Vagina (tissue), 2 donors: ENCODE results near the gene CKLF.

Source experiments
- POLR2A ChIP-seq, 2 donors: fragments of 450-650 bp; IDR thresholded peaks; one replicate each; pipeline ENCODE4 v1.6.1; 2017; ENCODE audit warnings: antibody characterized with exemption in 2 of 2, mild to moderate bottlenecking in 2 of 2, moderate library complexity in 2 of 2
- POLR2AphosphoS5 ChIP-seq, 2 donors: sonication (generic); formaldehyde crosslinking; IDR thresholded peaks; one replicate each; pipeline ENCODE4 v1.9.0; 2017; ENCODE audit warnings: antibody characterized with exemption in 2 of 2, mild to moderate bottlenecking in 2 of 2, low read depth in 1 of 2; ENCODE audit not compliant: insufficient read depth in 1 of 2
- TF ChIP-seq, protein P1 (sequence below), 3 experiments: fragments of 450-650 bp in 2 of 3; fragments of 200-600 bp in 1 of 3; sonication (generic) in 1 of 3; IDR thresholded peaks; one replicate each; pipeline ENCODE4 v1.5.1; 2017 to 2019; ENCODE audit warnings: antibody characterized with exemption in 3 of 3, mild to moderate bottlenecking in 2 of 3, moderate library complexity in 2 of 3

DNA sequence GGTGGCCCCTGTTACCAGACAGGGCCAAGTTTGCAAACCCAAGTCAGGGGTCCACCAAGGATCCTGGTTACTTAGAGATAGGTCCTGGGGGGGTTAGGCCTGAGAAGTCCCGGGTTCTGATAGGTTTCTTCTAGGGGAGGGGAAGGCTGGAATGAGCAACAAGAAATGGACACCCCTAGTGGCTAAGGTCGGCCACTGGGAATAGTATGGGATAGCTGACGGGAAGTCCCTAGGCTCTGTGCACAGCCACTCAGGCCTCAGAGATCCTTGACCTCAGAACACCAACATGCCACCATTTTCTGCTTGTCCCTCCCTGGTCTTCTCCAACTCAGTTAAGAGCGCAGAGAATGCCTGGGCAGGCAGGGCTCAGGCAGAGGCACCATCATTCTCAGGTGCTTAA lies 15.9 kb upstream of the CKLF start:
- TF ChIP-seq, protein P1, sequence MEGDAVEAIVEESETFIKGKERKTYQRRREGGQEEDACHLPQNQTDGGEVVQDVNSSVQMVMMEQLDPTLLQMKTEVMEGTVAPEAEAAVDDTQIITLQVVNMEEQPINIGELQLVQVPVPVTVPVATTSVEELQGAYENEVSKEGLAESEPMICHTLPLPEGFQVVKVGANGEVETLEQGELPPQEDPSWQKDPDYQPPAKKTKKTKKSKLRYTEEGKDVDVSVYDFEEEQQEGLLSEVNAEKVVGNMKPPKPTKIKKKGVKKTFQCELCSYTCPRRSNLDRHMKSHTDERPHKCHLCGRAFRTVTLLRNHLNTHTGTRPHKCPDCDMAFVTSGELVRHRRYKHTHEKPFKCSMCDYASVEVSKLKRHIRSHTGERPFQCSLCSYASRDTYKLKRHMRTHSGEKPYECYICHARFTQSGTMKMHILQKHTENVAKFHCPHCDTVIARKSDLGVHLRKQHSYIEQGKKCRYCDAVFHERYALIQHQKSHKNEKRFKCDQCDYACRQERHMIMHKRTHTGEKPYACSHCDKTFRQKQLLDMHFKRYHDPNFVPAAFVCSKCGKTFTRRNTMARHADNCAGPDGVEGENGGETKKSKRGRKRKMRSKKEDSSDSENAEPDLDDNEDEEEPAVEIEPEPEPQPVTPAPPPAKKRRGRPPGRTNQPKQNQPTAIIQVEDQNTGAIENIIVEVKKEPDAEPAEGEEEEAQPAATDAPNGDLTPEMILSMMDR (IDR thresholded peaks at IDR 0.05), result no peak
- TF ChIP-seq POLR2A (IDR thresholded peaks at IDR 0.05), result no peak
- no peak for TF ChIP-seq POLR2AphosphoS5 (IDR thresholded peaks at IDR 0.05; ENCODE audit: insufficient read depth in 1 of 2, low read depth in 1 of 2)
